ENCODE results near the gene PRKCE.

PRKCE gene

GRCh38 chr2:45729753-45730512 lies 78.5 kb downstream of the PRKCE start:
- no peak for DNase-seq

GRCh38 chr2:45731141-45731540 lies 79.7 kb downstream of the PRKCE start:
- DNase-seq: no peak

GRCh38 chr2:45732436-45732835 lies 81.0 kb downstream of the PRKCE start:
- DNase-seq: no peak

- no peak for DNase-seq
Observed at GRCh38 chr2:45732946-45733345, 81.5 kb downstream of the PRKCE start.

DNA sequence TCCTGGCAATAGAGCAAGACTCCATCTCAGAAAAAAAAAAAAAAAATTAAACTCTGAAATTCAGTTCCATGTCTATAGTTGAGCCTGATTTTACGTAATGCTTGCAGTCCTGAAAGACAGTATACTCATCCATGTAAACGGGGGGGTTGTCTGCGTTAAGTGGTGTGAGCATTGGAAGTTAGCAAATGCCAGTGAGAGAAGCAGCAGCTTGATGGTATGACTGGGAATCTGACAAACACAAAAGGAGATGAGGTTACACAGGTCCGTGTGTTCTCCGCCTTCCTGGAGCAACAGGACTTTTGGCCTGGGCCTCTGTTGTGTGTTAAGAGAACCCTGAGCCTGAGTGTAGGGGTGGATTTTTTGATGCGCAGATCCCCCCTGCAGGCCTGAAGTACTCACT lies 82.9 kb downstream of the PRKCE start:
- DNase-seq: no peak

- DNase-seq: no peak
Observed at GRCh38 chr2:45734952-45735351, 83.5 kb downstream of the PRKCE start.

DNA sequence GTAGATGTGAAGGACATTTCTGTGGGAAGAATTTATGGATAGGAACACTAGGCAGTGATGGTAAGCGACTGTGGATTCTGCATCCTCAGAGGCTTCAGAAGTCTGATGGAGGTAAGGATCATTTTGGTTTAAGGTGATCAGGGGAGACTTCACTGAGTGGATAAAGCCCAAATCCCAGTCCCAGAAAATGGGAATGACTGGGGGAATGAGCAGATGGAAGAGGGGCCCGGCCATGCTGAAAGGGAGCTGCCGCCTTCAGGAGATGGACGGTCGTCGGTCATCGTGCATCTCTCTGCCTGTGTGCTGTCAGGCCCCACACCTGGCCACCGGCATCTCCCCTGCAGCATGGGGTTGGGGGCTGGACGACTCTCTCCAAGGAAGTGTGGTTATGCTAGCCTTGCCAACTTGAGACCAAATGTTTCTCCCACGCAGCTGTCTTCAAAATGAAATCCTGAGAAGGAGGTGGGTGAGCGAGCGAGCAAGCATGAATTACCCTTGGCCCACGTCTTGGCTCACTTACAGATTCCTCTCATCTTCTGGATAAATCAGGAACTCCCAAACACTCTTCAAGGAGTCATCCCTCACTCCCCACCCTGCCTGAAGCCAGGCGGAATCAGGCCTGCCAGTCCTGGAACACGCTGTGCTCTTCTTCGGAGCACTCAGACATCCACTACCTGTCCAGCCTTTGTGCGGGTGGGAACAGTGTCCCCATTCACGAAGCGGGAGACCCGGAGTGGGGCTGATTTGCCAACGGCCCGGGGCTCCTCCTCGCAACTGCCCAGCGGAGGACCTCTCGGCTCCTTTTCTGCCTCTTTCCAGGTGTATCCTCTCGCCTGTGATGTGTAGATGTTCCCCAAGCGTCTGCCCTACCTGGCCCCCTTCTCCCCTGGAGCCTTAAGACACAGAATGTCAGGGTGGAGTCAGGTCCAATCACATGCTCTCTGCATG lies 85.6 kb downstream of the PRKCE start:
- no peak for DNase-seq

GRCh38 chr2:45739796-45740485 lies 88.5 kb downstream of the PRKCE start:
- DNase-seq: no peak

DNA sequence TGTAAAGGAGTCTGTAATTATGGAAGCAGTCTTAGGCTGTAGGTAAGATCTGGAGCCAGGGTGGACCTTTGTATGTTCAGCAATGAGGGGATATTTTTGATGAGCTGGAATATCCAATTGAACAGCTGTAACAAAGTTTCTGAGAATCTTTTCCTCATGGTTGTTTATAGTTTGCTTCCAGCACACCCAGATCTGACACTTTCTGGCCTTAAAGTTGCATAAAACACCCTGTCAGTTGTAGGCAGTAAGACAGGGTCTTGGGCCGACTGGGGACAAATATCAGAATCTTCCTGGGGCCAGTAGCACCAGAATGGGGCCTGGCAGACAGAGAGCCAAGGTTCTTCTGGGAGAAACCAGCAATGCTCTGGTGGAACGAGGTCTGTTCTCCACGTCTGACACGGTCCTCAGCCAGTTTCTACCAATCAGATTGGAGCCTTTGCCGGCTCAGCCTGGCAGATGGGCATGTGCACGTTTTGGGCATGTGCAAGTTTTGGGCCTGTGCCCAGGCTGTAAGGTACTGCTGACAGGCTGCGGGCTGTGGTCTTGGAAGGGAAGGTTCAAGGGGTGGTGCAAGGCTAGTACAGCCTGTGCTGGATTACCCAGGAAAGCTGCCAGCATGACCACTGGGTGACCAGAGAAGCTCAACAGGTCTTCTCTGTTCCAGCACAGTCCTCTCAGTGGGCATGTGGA lies 89.8 kb downstream of the PRKCE start:
- no peak for DNase-seq

DNA sequence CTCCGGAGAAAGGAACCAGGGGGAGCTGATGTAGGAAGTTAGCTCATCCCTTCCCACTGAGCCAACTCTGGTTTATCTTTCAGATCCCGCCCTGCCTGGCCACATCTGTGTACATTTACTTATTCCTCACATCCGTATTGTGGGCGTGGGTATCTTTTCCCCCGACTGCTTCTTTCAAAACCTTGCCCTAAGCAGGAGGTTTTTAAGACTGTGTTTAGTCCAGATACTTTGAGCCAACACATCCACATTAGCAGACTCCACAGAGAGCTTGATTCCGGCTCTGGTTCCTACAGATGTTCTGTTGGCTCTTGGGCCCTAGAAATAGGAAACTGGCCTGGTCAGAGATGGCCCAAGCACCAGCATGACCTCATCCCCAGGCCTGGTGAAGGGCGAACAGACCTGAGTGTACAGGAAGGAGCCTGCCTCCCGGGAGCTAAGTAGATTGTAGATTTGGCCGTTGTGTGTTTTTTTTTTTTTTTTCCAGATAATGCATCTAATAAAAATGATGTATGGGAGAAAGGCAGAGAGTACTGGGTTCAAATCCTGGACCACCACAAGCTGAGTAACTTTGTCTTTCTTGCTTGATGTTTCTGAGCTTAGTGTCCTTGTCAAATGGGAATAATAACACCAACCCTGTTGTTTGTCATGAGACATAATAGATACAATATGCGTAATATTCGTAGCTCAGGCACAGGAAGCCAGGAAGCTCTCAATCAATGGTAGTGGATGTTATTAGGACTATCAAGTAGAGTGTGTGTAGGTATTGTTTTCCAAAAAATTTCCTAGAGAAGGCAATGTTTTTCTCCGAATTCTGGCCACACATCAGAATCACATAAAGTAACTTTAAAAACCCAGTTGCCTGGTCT lies 92.3 kb downstream of the PRKCE start:
- no peak for DNase-seq

GRCh38 chr2:45745231-45745630 lies 93.8 kb downstream of the PRKCE start:
- DNase-seq: no peak

- DNase-seq: no peak
Observed at GRCh38 chr2:45746888-45747287, 95.4 kb downstream of the PRKCE start.

- no peak for DNase-seq
Observed at GRCh38 chr2:45747363-45747762, 95.9 kb downstream of the PRKCE start.

- no peak for DNase-seq
Observed at GRCh38 chr2:45748239-45748638, 96.8 kb downstream of the PRKCE start.

GRCh38 chr2:45750001-45750400 lies 98.5 kb downstream of the PRKCE start:
- DNase-seq: no peak

GRCh38 chr2:45750484-45750883 lies 99.0 kb downstream of the PRKCE start:
- no peak for DNase-seq

DNA sequence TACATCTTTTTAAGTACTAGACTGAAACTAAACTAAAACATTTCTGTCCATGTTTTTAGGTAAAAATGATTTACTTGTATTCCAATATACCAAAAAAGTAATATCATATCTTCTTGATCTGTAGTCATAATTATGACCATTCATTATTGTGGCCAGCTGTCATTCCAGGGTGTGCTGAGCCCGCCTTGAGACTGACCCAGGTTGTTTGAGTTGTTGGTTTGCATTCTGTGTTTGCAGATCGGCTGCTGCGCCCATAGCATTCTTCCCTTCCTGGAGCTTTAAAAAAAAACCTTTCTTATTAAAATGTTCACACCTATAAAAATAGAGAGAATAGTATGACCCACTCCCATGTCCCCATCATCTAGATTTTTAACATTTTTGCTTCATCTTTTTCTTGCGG lies 101.9 kb downstream of the PRKCE start:
- no peak for DNase-seq

- DNase-seq: no peak
Observed at GRCh38 chr2:45754131-45755010, 102.9 kb downstream of the PRKCE start.

DNA sequence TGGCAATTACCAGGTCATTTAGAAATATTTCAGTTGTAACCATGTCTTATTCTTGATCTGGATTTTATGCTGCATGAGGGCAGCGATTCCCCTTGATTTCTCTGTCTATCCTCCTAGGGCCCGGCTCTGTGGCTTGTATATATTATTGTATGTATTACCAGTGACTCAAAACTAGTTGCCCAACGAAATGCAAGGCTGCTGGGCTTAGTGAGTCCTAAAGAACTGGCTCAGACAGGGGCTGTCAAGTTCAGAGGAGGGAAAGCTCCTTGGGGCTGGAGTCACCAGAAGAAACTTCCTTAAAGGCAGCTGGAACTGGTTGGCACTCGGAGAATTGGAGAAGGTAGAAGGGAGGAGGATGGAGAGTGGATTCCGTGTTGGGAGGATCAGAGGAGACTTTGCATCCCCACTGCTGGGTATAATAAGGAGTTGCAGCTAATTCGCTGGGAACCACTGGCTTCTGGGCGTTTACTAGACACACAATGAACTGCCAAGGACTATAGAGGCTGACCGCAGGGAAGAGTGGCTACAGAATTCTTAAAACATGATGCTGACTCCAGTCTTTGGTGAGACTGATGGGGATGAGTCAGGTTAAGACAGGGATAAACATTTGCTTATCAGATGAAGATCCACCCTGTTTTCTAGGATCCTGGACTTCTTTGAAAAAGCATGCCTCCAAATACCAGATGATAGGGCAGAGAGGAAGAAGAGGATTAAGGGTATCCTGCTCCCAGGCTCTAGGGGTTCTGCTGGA lies 104.3 kb downstream of the PRKCE start:
- DNase-seq: no peak

- no peak for DNase-seq
Observed at GRCh38 chr2:45758018-45758417, 106.5 kb downstream of the PRKCE start.

Measured in SHP77 treated with DMSO at 0.1 percent for 48 hours (cell line).